ENCODE data around the gene LIF.

LIF gene

DNA sequence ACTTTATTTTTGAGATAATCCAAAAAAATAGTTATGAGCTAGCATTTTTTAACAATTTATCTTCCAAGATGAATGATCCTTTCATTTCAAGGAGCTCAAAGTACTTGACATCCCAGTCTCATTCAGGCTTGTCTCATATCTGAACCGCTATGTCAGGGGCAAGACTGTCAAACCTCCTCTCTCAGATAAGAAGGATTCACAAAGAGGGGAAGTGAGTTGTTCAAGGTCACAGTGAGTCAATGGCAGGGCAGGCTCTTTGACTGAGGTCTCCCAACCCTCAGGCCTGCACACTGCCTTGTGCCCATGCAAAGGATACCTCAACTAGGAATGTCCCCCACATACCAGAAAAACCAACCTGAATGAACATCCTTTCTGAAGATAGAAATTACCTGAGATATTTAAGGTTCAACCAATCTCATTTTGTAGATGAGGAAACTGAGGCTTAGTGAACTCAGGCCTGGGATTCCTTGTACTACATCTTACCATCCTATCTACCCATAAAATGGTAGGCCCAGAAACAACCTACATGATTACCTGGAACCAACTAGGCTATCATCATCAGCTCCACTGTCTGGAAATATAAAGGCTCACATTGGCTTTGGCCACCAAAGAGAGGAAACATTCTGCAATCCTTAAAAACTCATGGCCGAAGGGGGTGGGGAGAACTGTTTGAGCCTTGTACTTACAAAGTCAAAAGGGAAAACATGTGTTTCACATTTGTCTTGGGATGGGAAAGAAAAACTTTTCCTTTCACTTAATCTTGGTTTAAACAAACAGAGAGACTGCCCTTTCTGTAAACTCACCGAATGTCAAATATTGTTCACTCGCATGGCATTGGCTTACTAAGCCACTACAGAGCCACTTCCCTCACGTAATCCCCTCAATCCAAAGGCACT, 51.1 kb downstream of the LIF start:
- no peak for FAIRE-seq
- no peak for DNase-seq (ENCODE audit: insufficient read length, low spot score)

DNA sequence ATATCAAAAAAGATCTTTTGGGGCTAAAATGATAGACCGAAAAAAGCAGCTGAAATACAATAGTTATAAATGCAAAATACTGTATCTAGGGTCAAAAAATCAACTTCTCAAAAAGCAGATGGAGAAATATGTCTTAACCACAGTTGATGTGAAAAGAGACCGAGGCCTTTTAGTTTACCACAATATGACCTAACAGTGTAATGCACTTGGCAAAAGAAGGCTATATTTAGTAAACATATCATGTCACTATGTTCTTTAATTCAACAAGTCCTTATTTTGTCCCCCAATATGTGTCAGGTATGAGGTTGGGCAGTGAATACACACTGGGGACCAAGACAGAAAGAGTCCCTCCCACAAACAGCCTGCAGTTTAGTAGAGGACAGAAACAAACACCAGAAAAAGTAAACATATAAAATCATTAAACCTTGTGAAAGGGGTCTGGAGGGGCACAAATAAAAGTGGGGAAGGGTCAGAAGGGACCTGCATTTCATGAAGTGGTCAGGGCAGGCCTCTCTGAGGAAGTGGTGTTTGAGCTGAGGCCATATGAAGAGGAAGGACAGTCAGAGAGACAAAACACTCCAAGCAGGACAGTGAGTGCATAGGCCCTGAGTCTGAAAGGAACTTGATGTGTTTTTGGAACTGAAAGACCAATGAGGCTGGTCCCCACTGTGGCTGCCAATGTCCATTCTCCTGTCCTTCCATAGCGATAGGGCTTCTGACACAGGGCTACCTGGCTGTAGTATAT, 53.4 kb downstream of the LIF start:
- DNase-seq (ENCODE audit: insufficient read length, low spot score) (no peak), FAIRE-seq (no peak)

DNA sequence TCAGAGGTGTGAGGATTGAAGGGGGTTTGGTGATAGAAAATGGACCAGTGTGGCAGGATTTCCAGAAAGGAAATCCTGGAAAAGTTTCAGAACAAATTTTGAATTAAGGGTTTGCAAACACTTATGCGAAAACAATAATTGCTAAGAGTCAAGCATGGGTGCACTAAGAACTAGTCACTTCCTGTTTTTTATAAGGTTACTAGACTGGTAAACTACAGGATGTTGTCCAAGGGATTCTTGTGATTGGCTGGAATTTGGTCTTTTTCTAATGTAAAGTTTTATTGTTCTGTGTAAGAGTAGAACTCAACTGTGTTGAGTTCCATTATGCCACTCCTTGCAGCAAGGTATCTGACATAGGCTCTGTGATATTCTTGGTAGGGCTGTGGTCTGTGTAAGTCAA, 54.1 kb downstream of the LIF start:
- FAIRE-seq: no peak
- no peak for DNase-seq (ENCODE audit: insufficient read length, low spot score)

DNA sequence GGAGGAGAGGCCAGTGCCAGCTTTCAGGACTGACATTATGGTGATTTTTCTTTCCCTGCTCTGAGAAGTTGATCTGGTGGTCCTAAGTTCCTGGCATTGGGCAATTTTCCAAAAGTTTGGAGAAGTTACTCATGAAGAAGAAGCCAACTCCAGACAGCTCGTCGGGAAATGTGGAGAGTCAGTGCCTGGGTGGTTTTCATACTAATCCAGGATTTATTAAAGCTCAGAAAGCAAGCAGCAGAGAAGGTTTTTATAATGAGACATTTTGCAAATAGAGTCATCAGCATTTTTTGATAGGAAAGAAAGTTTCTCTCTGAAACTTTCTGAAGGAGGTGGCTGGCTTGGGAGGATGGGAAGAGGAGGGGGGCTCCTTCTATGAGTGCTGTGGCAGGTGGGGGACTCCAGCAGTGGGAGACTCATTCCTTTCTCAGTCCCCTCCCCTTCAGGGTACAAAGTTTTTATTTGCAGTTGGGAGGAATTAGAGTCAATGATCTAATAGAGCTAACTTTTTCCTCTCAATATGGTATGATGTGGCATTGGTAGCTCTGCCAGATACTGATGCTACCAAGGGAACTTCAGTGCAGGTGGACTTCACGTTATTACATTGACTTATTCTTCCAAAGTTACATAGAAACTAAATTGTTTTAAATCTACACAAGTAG, 55.4 kb downstream of the LIF start:
- FAIRE-seq: no peak

DNA sequence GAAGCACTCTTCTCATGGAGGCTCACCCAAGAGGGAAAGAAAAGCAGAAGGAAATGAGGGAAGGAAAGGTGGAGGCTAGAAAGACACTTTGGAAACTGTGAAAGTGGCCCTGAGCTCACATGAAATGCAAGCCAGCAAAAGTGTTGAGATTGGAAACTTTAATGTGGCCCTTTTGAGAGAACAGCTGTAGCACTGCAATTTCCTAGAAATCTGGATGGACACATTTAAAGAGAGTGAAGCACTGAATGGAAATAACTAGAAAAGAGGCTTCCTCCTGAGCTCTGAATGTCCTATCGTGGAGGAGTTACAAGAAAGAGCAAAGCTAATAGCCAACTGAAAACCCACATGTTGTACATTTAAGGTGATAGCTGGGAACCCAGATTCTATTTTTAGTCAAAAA, 56.0 kb downstream of the LIF start:
- no peak for DNase-seq (ENCODE audit: insufficient read length, low spot score)
- no peak for FAIRE-seq

More for the DNA sequence above, 55.4 kb downstream of the LIF start:
- DNase-seq (ENCODE audit: insufficient read length, low spot score): no peak

Measured in HTR-8/SVneo (cell line).